K562 (cell line): ENCODE results near the gene CNN3. TPM values are rescaled to one million over a fixed set of nuclear protein-coding genes. Genes with fewer than 3 reads are reported as not detected.

Experiments used
- ATAC-seq: fragments of 200-7000 bp; cut with Tn5 transposase; 3 replicates; pipeline ENCODE4 v1.9.1; 2020; ENCODE audit warnings: moderate library complexity
- BruUV-seq: library from RNA; stranded (reverse); fragments of 400-500 nt; replicated peaks from 2 replicates; lab custom pipeline; 2021; lab: Mats Ljungman, UMichigan
- CTCF ChIA-PET: fragments of 300-600 bp; formaldehyde crosslinking; extraction: SDS; loops from one replicate; lab custom pipeline; 2021; ENCODE audit warnings: low intra/inter-chr PET ratio; lab: Yijun Ruan, JAX
- POLR2A ChIA-PET: fragments of 300-600, 350-650 bp; sonication (Branson Sonifier 250); formaldehyde crosslinking; extraction: SDS; loops from one replicate; lab custom pipeline; 2021; ENCODE audit warnings: antibody characterized with exemption, inconsistent platforms; lab: Yijun Ruan, JAX
- DNase-seq, 4 experiments: peaks; one replicate each; pipeline versions ENCODE4 v3.0.0 to v3.0.0-alpha.2; 2011 to 2018; ENCODE audit warnings: low spot score in 3 of 4, mixed read lengths in 3 of 4; ENCODE audit errors: extremely low read depth in 1 of 4
- FAIRE-seq: peaks from 2 replicates; lab custom pipeline; 2011; peaks lifted over from hg19 to GRCh38; lab: Jason Lieb, UNC
- H2AFZ ChIP-seq: 2 replicates; pipeline ENCODE4 v1.6.0; 2011; ENCODE audit warnings: low read depth, low read length, control low read depth, inconsistent platforms
- H3K27ac ChIP-seq: fragments of 200-600 bp; 3 replicates; pipeline ENCODE4 v1.8.0; 2011; ENCODE audit warnings: low read depth, mild to moderate bottlenecking, control low read depth, inconsistent platforms, low read length, moderate library complexity, mixed read lengths; ENCODE audit errors: extremely low read depth
- H3K27me3 ChIP-seq, 2 experiments: fragments of 300-600 bp in 1 of 2; 2 replicates in 1 of 2; 3 replicates in 1 of 2; pipeline versions ENCODE4 v1.6.0 to v1.8.0; 2011; ENCODE audit warnings: inconsistent platforms in 2 of 2, low read length in 2 of 2, mild to moderate bottlenecking in 1 of 2, mixed read lengths in 1 of 2, moderate library complexity in 1 of 2; ENCODE audit not compliant: control insufficient read depth in 2 of 2, insufficient read depth in 2 of 2
- H3K36me3 ChIP-seq: fragments of 300-600 bp; 3 replicates; pipeline ENCODE4 v1.8.0; 2011; ENCODE audit warnings: mild to moderate bottlenecking, low read length, inconsistent platforms; ENCODE audit not compliant: control insufficient read depth, insufficient read depth
- H3K4me1 ChIP-seq, 2 experiments: fragments of 200-600 bp in 1 of 2; replicated peaks in 1 of 2; 2 replicates in 1 of 2; 3 replicates in 1 of 2; pipeline versions ENCODE4 v1.5.1 to v1.8.0; 2011; ENCODE audit warnings: inconsistent platforms in 2 of 2, low read length in 2 of 2, mild to moderate bottlenecking in 1 of 2, mixed read lengths in 1 of 2, moderate library complexity in 1 of 2; ENCODE audit not compliant: control insufficient read depth in 2 of 2, insufficient read depth in 2 of 2
- H3K4me2 ChIP-seq: 2 replicates; pipeline ENCODE4 v1.6.1; 2011; ENCODE audit warnings: low read length, control low read depth, inconsistent platforms, mixed read lengths; ENCODE audit not compliant: insufficient read depth
- H3K4me3 ChIP-seq: fragments of 200-600 bp; sonication (generic), shearing (Covaris generic); 2 replicates; pipeline ENCODE4 v1.5.1; 2016; ENCODE audit warnings: control low read depth, inconsistent platforms
- H3K79me2 ChIP-seq: fragments of 200-600 bp; 3 replicates; pipeline ENCODE4 v1.8.0; 2011; ENCODE audit warnings: low read length, inconsistent platforms; ENCODE audit not compliant: control insufficient read depth, insufficient read depth
- H3K9ac ChIP-seq, 2 experiments: 2 replicates each; pipeline versions ENCODE4 v1.6.0 to v1.6.1; 2011; ENCODE audit warnings: low read depth in 2 of 2, low read length in 2 of 2, control low read depth in 1 of 2, inconsistent platforms in 1 of 2, mild to moderate bottlenecking in 1 of 2, mixed read lengths in 1 of 2; ENCODE audit not compliant: insufficient read depth in 1 of 2
- H3K9me1 ChIP-seq: one replicate; pipeline ENCODE4 v1.6.0; 2011; ENCODE audit warnings: inconsistent platforms, mild to moderate bottlenecking, low read length, moderate library complexity; ENCODE audit not compliant: control insufficient read depth, insufficient read depth
- H3K9me3 ChIP-seq: replicated peaks from 2 replicates; pipeline ENCODE4 v1.5.1; 2011; ENCODE audit warnings: low read depth, low read length, inconsistent platforms; ENCODE audit not compliant: control insufficient read depth, insufficient read depth
- H4K20me1 ChIP-seq: replicated peaks from 2 replicates; pipeline ENCODE4 v1.6.1; 2011; ENCODE audit warnings: low read length, inconsistent platforms, mixed read lengths; ENCODE audit not compliant: control insufficient read depth, insufficient read depth
- ATF7 ChIP-seq: fragments of 450-650 bp; IDR thresholded peaks from 2 replicates; pipeline ENCODE4 v1.7.1; 2014; ENCODE audit warnings: mild to moderate bottlenecking, moderate library complexity
- CHCHD3 ChIP-seq: fragments of 250-450 bp; sonication (Bioruptor Pico); IDR thresholded peaks from 2 replicates; pipeline ENCODE4 v2.1.2; 2022; ENCODE audit warnings: mild to moderate bottlenecking
- ELF4 ChIP-seq: fragments of 450-650 bp; formaldehyde crosslinking; IDR thresholded peaks from 2 replicates; pipeline ENCODE4 v1.4.0; 2022; ENCODE audit warnings: missing genetic modification characterization
- GABPA ChIP-seq: fragments of 200-800 bp; sonication (Bioruptor generic); conservative IDR thresholded peaks from 2 replicates; pipeline ENCODE4 v1.6.1; 2016; ENCODE audit warnings: low read depth, missing genetic modification characterization, missing compliant biosample characterization
- LEF1 ChIP-seq: fragments of 450-650 bp; IDR thresholded peaks from 2 replicates; pipeline ENCODE4 v1.6.1; 2016; ENCODE audit warnings: mild to moderate bottlenecking
- NFATC3 ChIP-seq: fragments of 450-650 bp; IDR thresholded peaks from 2 replicates; pipeline ENCODE4 v1.6.1; 2017; ENCODE audit warnings: mild to moderate bottlenecking
- NR2C2 ChIP-seq, 2 experiments: fragments of 200-800 bp in 1 of 2; sonication (Bioruptor generic) in 1 of 2; sonication (generic) in 1 of 2; formaldehyde crosslinking in 1 of 2; IDR thresholded peaks; 2 replicates each; pipeline versions ENCODE4 v1.6.1 to v1.8.0; 2016 to 2022; ENCODE audit warnings: mild to moderate bottlenecking in 1 of 2, missing compliant biosample characterization in 1 of 2, missing genetic modification characterization in 1 of 2, missing genetic modification reagents in 1 of 2
- POLR2H ChIP-seq: IDR thresholded peaks from 2 replicates; pipeline ENCODE4 v1.6.1; 2016; ENCODE audit warnings: missing genetic modification characterization, low read depth, mild to moderate bottlenecking, control low read depth, missing compliant biosample characterization, moderate library complexity
- SIN3B ChIP-seq: fragments of 450-650 bp; IDR thresholded peaks from 2 replicates; pipeline ENCODE4 v1.6.1; 2017; ENCODE audit warnings: low read depth, mild to moderate bottlenecking, moderate library complexity
- SMAD4 ChIP-seq: fragments of 250-450 bp; sonication (Bioruptor Pico); conservative IDR thresholded peaks from 2 replicates; pipeline ENCODE4 v1.8.0; 2021; ENCODE audit warnings: inconsistent platforms, mild to moderate bottlenecking, moderate library complexity
- SMARCE1 ChIP-seq: fragments of 450-650 bp; IDR thresholded peaks from 2 replicates; pipeline ENCODE4 v1.7.1; 2016; ENCODE audit warnings: mild to moderate bottlenecking
- SREBF1 ChIP-seq: fragments of 150-350 bp; IDR thresholded peaks from 2 replicates; pipeline ENCODE4 v1.6.1; 2014; ENCODE audit warnings: antibody characterized with exemption, low read depth, low read length, borderline replicate concordance
- TEAD2 ChIP-seq: fragments of 450-650 bp; IDR thresholded peaks from 2 replicates; pipeline ENCODE4 v1.6.1; 2016; ENCODE audit warnings: missing genetic modification characterization, control low read depth, missing compliant biosample characterization
- ZKSCAN1 ChIP-seq: fragments of 150-350 bp; IDR thresholded peaks from 2 replicates; pipeline ENCODE4 v1.6.1; 2016; ENCODE audit warnings: low read depth, low read length
- ZNF347 ChIP-seq: fragments of 450-650 bp; formaldehyde crosslinking; IDR thresholded peaks from 2 replicates; pipeline ENCODE4 v1.4.0; 2020; ENCODE audit warnings: low read depth, mild to moderate bottlenecking, moderate library complexity
- ZNF551 ChIP-seq: fragments of 250-450 bp; sonication (Bioruptor Pico); IDR thresholded peaks from 2 replicates; pipeline ENCODE4 v1.5.0; 2021; ENCODE audit warnings: mild to moderate bottlenecking, moderate library complexity
- WGBS: fragments of 100-300 bp; shearing (Covaris generic); methylation state at CpG from one replicate; pipeline ENCODE4 v1.1.6; 2016; ENCODE audit warnings: low coverage, mixed read lengths; ENCODE audit not compliant: insufficient coverage; ENCODE audit errors: missing lambda C conversion rate; 5-methylcytosine and 5-hydroxymethylcytosine counted together
- in situ Hi-C: fragments of 300-500 bp; cut with MboI; formaldehyde crosslinking; loops from 4 replicates; pipeline ENCODE4 v1.15.0; 2018; ENCODE audit warnings: inconsistent platforms, mixed read lengths
- intact Hi-C: fragments of 100-400 bp; cut with micrococcal nuclease; formaldehyde crosslinking; loops from 2 replicates; pipeline ENCODE4 v1.14.2; 2022
- polyA plus RNA-seq, 8 experiments: library from polyadenylated mRNA; depleted of rRNA in 4 of 8; stranded (reverse) in 5 of 8; unstranded in 3 of 8; fragments of >200 nt; fragmentation: Nextera tagmentation in 2 of 8; fragmentation: Illumina TruSeq in 1 of 8; extraction: Ambion mirVana in 2 of 8; extraction: Trizol in 1 of 8; gene quantifications; 2 replicates each; pipeline versions ENCODE4 v1.2.1 to v1.2.3, GENCODE V29; 2011 to 2014; ENCODE audit warnings: inconsistent platforms in 1 of 8, missing spikeins in 1 of 8
- total RNA-seq, 7 experiments: library from RNA; depleted of rRNA in 6 of 7; stranded (reverse); fragments of >200 nt in 6 of 7; fragmentation: Illumina TruSeq in 2 of 7; extraction: Trizol in 2 of 7; gene quantifications; 2 replicates each; pipeline versions ENCODE4 v1.2.1 to v1.2.3, GENCODE V29; 2011 to 2021; ENCODE audit warnings: low replicate concordance in 1 of 7
- TF ChIP-seq, protein P1 (sequence below), 2 experiments: fragments of 450-650 bp in 1 of 2; sonication (generic) in 1 of 2; formaldehyde crosslinking in 1 of 2; IDR thresholded peaks in 1 of 2; conservative IDR thresholded peaks in 1 of 2; 2 replicates each; pipeline versions ENCODE4 v1.6.1 to v1.8.1; 2016 to 2023; ENCODE audit warnings: mild to moderate bottlenecking in 2 of 2, moderate library complexity in 2 of 2, inconsistent platforms in 1 of 2, missing genetic modification reagents in 1 of 2

The CNN3 gene
- total and polyA plus RNA-seq, 9 of the 15 experiments (the other 6 are each of a cell fraction or from before 2014, with no cell fraction given): 0.06 to 0.62 (median 0.18) TPM; not detected in 4

GRCh38 chr1:94875794-94876193, 51.1 kb downstream of the CNN3 start:
- ChIA-PET POLR2A (no interaction called here), CTCF (no interaction called here)
- Histone ChIP-seq H3K4me3 (no peak overlapping the region), H3K79me2 (no peaks in the 10 kb centered on the region), H3K27me3 (peaks cover 22 to 50% of the 10 kb centered on the region in 2 experiments), H3K9me1 (no peaks in the 10 kb centered on the region), H3K36me3 (no peaks in the 10 kb centered on the region), H4K20me1 (no peaks in the 10 kb centered on the region)
- BruUV-seq: no TSS peak
- ATAC-seq: no peak
- in situ Hi-C loops: no loop called here
- no peak for TF ChIP-seq GABPA (tag)
- no peak for TF ChIP-seq ZNF347 (CRISPR knock-in tag)
- TF ChIP-seq SMAD4 (CRISPR knock-in tag): no peak
- no peak for TF ChIP-seq LEF1
- no peak for TF ChIP-seq SMARCE1
- TF ChIP-seq SREBF1: no peak
- TF ChIP-seq SIN3B: no peak
- no peak for TF ChIP-seq ZKSCAN1
- no peak for TF ChIP-seq CHCHD3 (CRISPR knock-in tag)
- TF ChIP-seq, protein P1, sequence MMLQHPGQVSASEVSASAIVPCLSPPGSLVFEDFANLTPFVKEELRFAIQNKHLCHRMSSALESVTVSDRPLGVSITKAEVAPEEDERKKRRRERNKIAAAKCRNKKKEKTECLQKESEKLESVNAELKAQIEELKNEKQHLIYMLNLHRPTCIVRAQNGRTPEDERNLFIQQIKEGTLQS (IDR thresholded peaks at IDR 0.05): no peak
- TF ChIP-seq, protein P1 (CRISPR knock-in tag; conservative IDR thresholded peaks at IDR 0.05): no peak
- no peak for TF ChIP-seq POLR2H (tag)
- TF ChIP-seq TEAD2 (tag): no peak
- TF ChIP-seq ZNF551: no peak
- TF ChIP-seq NFATC3: no peak
- no peak for TF ChIP-seq NR2C2 (CRISPR knock-in tag; IDR thresholded peaks at IDR 0.05)
- TF ChIP-seq NR2C2 (tag; IDR thresholded peaks at IDR 0.05): no peak
- TF ChIP-seq ELF4 (CRISPR knock-in tag): no peak
- TF ChIP-seq ATF7: no peak
- TF ChIP-seq, all 486 proteins: peak for 0
- no peaks in the 10 kb centered on the region for H3K4me1 ChIP-seq
- DNase-seq (no peak), FAIRE-seq (no peak)
- no peak overlapping the region for H3K27ac ChIP-seq
- intact Hi-C loops: no loop called here
- 2% methylated on average over 4 of the region's 4 CpGs for WGBS
- H3K9me3 ChIP-seq: no peaks in the 10 kb centered on the region
- H3K4me2 ChIP-seq: no peak overlapping the region
- H3K9ac ChIP-seq: no peak overlapping the region
- no peak overlapping the region for H2AFZ ChIP-seq
